ENCODE results near the gene TTC39A.

DNA sequence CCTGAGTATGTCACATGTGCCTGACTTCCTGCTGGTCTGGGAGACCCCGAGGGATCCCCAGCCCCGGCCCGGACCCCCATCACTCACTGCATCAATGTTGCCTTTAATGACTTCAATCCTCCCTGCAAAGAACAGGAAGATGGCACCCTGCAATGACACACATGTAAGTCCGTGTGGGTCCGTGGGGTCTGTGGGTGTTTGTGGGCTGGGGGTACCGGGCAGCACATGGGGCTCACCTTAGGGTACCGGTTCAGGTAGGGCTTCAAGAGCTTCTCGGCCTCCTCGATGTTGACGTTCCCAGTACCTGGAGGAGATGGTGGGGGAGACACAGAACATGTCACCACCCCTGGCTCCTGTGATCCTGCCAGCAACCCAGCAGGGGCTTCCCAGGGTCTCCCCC, 28.1 kb downstream of the TTC39A start:
- TF ChIP-seq CTCF (IDR thresholded peaks at IDR 0.05), result no peak
- no peak for TF ChIP-seq POLR2A (IDR thresholded peaks at IDR 0.05)
